ENCODE results near the gene INAFM2. TPM values are rescaled to one million over a fixed set of nuclear protein-coding genes. Genes with fewer than 3 reads are reported as not detected.
A peak's percentile ranks its signal among the peaks of the same experiment; 100 is the strongest.

Gene INAFM2
- total and polyA plus RNA-seq, 4 donors: 3.3 to 5.7 (median 4.4) TPM

GRCh38 chr15:40337597-40337996 is 14.1 kb downstream of the INAFM2 start:
- Histone ChIP-seq H3K4me1 (ENCODE audit: control insufficient read depth in 4 of 4, insufficient read depth in 4 of 4, low read length in 3 of 4) (peaks cover 7 to 41% (median 22%) of the 10 kb centered on the region in 4 donors), H3K9me3 (ENCODE audit: control insufficient read depth in 4 of 4, low read length in 3 of 4) (no peaks in the 10 kb centered on the region), H3K9ac (ENCODE audit: low read depth in 1 of 2, low read length in 2 of 2) (no peak overlapping the region), H3K27me3 (ENCODE audit: control insufficient read depth in 4 of 4, insufficient read depth in 4 of 4, low read length in 3 of 4) (no peaks in the 10 kb centered on the region), H3K36me3 (ENCODE audit: control insufficient read depth in 4 of 4, insufficient read depth in 3 of 4, low read depth in 1 of 4, low read length in 3 of 4) (no peaks in the 10 kb centered on the region), H3K27ac (ENCODE audit: low read depth in 1 of 2, low read length in 2 of 2) (no peak overlapping the region), H3K4me3 (ENCODE audit: low read depth in 1 of 3, low read length in 3 of 3) (no peak overlapping the region)
- WGBS: 77% methylated on average over 19 of the region's 19 CpGs
- TF ChIP-seq RAD21 (IDR thresholded peaks at IDR 0.05): no peak
- TF ChIP-seq NR2F2 (IDR thresholded peaks at IDR 0.05): no peak
- TF ChIP-seq RXRA (IDR thresholded peaks at IDR 0.05): no peak
- TF ChIP-seq ZBTB33 (IDR thresholded peaks at IDR 0.05): no peak
- no peak for TF ChIP-seq GABPA (IDR thresholded peaks at IDR 0.05 in 1 of 2, conservative IDR thresholded peaks at IDR 0.05 in 1 of 2)
- DNase-seq (ENCODE audit: low spot score): no peak

DNA sequence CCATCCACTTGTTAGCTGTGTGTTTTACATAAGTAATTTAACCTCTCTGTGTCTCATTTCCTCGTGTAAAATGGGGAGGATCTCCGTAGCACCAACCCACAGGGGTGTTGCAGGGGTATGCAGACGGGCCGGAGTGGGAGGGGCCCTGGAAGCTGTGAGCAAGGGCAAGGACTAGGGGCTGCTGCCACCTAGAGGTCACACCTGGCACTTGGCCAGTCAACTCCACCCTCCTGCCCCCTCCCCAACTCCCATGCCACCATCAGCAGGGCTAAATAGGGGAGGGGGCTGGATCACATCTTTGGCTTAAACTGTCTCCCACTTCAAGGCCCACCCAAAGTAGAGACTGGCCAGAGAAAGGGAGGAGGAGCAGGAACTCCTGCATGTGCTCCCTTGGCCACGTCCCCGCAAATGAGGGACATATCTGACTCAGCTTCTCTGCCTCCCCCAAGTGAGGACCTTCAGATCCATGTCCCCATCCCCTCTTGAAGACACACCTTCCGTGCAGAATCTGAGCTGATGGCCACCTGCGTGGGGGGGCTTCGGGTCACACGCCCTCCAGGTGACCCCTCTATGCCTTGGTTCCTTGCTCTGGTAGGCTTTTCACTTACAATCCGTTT is 14.7 kb downstream of the INAFM2 start:
- no peak overlapping the region for H3K27ac ChIP-seq (ENCODE audit: low read depth in 1 of 2, low read length in 2 of 2)
- no peaks in the 10 kb centered on the region for H3K9me3 ChIP-seq (ENCODE audit: control insufficient read depth in 4 of 4, low read length in 3 of 4)
- TF ChIP-seq HNF4A (conservative IDR thresholded peaks at IDR 0.05) (no peak), YY1 (IDR thresholded peaks at IDR 0.05) (no peak), RAD21 (IDR thresholded peaks at IDR 0.05) (peak; percentile 71 to 72), ZBTB33 (IDR thresholded peaks at IDR 0.05) (no peak), CTCF (IDR thresholded peaks at IDR 0.05; ENCODE audit: low read depth, low read length, missing input control) (peak; percentile 48), FOXA1 (IDR thresholded peaks at IDR 0.05) (no peak), REST (IDR thresholded peaks at IDR 0.05) (no peak), HNF4G (IDR thresholded peaks at IDR 0.05) (no peak)
- H3K4me1 ChIP-seq (ENCODE audit: control insufficient read depth in 4 of 4, insufficient read depth in 4 of 4, low read length in 3 of 4): peaks cover 7 to 41% (median 22%) of the 10 kb centered on the region in 4 donors
- H3K36me3 ChIP-seq (ENCODE audit: control insufficient read depth in 4 of 4, insufficient read depth in 3 of 4, low read depth in 1 of 4, low read length in 3 of 4): no peaks in the 10 kb centered on the region
- WGBS: 49% methylated on average over 11 of the region's 11 CpGs
- H3K4me3 ChIP-seq (ENCODE audit: low read depth in 1 of 3, low read length in 3 of 3): no peak overlapping the region
- H3K27me3 ChIP-seq (ENCODE audit: control insufficient read depth in 4 of 4, insufficient read depth in 4 of 4, low read length in 3 of 4): no peaks in the 10 kb centered on the region
- H3K9ac ChIP-seq (ENCODE audit: low read depth in 1 of 2, low read length in 2 of 2): no peak overlapping the region
- DNase-seq (ENCODE audit: low spot score): peak; percentile 73

Measured in liver (tissue), 9 donors.